HEK293T (cell line): Measurements from ENCODE around the gene NRL.

ENCODE experiments used
- CTCF ChIA-PET: fragments of 350-600 bp; formaldehyde crosslinking; extraction: SDS; loops from one replicate; lab custom pipeline; 2021; ENCODE audit warnings: antibody characterized with exemption, inconsistent platforms; lab: Yijun Ruan, JAX
- POLR2A ChIA-PET: fragments of 350-600 bp; formaldehyde crosslinking; extraction: SDS; loops from one replicate; lab custom pipeline; 2020; ENCODE audit warnings: antibody characterized with exemption, inconsistent platforms; lab: Yijun Ruan, JAX
- DNase-seq: peaks from one replicate; pipeline ENCODE4 v3.0.0; 2012; ENCODE audit warnings: mixed read lengths; ENCODE audit errors: extremely low spot score
- ARNT ChIP-seq: fragments of 450-650 bp; IDR thresholded peaks from 2 replicates; pipeline ENCODE4 v1.6.1; 2017; ENCODE audit warnings: mild to moderate bottlenecking
- BHLHE40 ChIP-seq: fragments of 450-650 bp; IDR thresholded peaks from 2 replicates; pipeline ENCODE4 v1.6.1; 2016; ENCODE audit warnings: mild to moderate bottlenecking, moderate library complexity, borderline replicate concordance
- CTBP1 ChIP-seq: fragments of 450-650 bp; IDR thresholded peaks from 2 replicates; pipeline ENCODE4 v1.6.1; 2016; ENCODE audit warnings: borderline replicate concordance
- ELF4 ChIP-seq: fragments of 450-650 bp; IDR thresholded peaks from 2 replicates; pipeline ENCODE4 v1.6.1; 2017; ENCODE audit warnings: antibody characterized with exemption
- FOXA1 ChIP-seq: fragments of 450-650 bp; IDR thresholded peaks from 2 replicates; pipeline ENCODE4 v1.6.1; 2016; ENCODE audit warnings: mild to moderate bottlenecking
- FOXK2 ChIP-seq: fragments of 450-650 bp; IDR thresholded peaks from 2 replicates; pipeline ENCODE4 v1.6.1; 2016; ENCODE audit warnings: mild to moderate bottlenecking
- FOXM1 ChIP-seq: fragments of 450-650 bp; IDR thresholded peaks from 2 replicates; pipeline ENCODE4 v1.6.1; 2017; ENCODE audit warnings: mild to moderate bottlenecking, borderline replicate concordance
- HDGF ChIP-seq: fragments of 450-650 bp; IDR thresholded peaks from 2 replicates; pipeline ENCODE4 v1.6.1; 2017; ENCODE audit warnings: antibody characterized with exemption, borderline replicate concordance
- L3MBTL2 ChIP-seq: fragments of 450-650 bp; conservative IDR thresholded peaks from 2 replicates; pipeline ENCODE4 v1.6.1; 2016; ENCODE audit warnings: mild to moderate bottlenecking
- LEF1 ChIP-seq: fragments of 450-650 bp; IDR thresholded peaks from 2 replicates; pipeline ENCODE4 v1.6.1; 2017; ENCODE audit warnings: mild to moderate bottlenecking, borderline replicate concordance
- NFRKB ChIP-seq: fragments of 450-650 bp; IDR thresholded peaks from 2 replicates; pipeline ENCODE4 v1.6.1; 2016; ENCODE audit warnings: mild to moderate bottlenecking, moderate library complexity
- PKNOX1 ChIP-seq: fragments of 450-650 bp; IDR thresholded peaks from 2 replicates; pipeline ENCODE4 v1.6.1; 2016
- SP1 ChIP-seq: fragments of 450-650 bp; IDR thresholded peaks from 2 replicates; pipeline ENCODE4 v1.6.1; 2017
- SUZ12 ChIP-seq: fragments of 450-650 bp; IDR thresholded peaks from 2 replicates; pipeline ENCODE4 v1.6.1; 2016; ENCODE audit warnings: mild to moderate bottlenecking
- TARDBP ChIP-seq: fragments of 450-650 bp; IDR thresholded peaks from 2 replicates; pipeline ENCODE4 v1.6.1; 2016
- ZNF384 ChIP-seq: fragments of 450-650 bp; IDR thresholded peaks from 2 replicates; pipeline ENCODE4 v1.6.1; 2016

NRL gene

GRCh38 chr14:24144451-24144850 lies 29.7 kb upstream of the NRL start:
- POLR2A ChIA-PET, result interaction anchor here (1.1 to 3.4 kb wide), 3 partner anchors 9 to 29 kb away, joined by 4 to 56 read pairs (median 4); partner anchors contain the start of genes DCAF11, NRL and PSME1
- CTCF ChIA-PET, result interaction anchor here (0.5 to 0.6 kb wide), 2 partner anchors 16 to 28 kb away, joined by 3 read pairs; no protein-coding TSS in a partner anchor
- DNase-seq, result no peak
- TF ChIP-seq HDGF, result no peak

GRCh38 chr14:24143511-24143910 lies 28.8 kb upstream of the NRL start:
- DNase-seq, result no peak
- ChIA-PET CTCF (interaction anchor here (0.6 kb wide), 1 partner anchor 17 kb away, joined by 3 read pairs; no protein-coding TSS in a partner anchor), POLR2A (interaction anchor here (1.1 to 1.4 kb wide), 3 partner anchors 8 to 29 kb away, joined by 3 to 4 read pairs (median 4); partner anchors contain the start of genes DCAF11, NRL and PSME1)
- TF ChIP-seq SP1 (no peak), BHLHE40 (no peak), FOXA1 (no peak), LEF1 (no peak), FOXK2 (no peak), ELF4 (no peak), ARNT (no peak), FOXM1 (no peak), HDGF (no peak), TARDBP (no peak), L3MBTL2 (no peak), PKNOX1 (no peak)

GRCh38 chr14:24141097-24141880 lies 26.5 kb upstream of the NRL start, which contains the start of gene EMC9:
Gene EMC9 (minus strand): TSS chr14:24141591. CDS start chr14:24141304, 287 bp downstream.
- TF ChIP-seq FOXA1 (no peak), HDGF (0 out of 2 replicates have a peak, but pooled peaks have one; percentile 61), SUZ12 (no peak), FOXK2 (no peak), BHLHE40 (no peak), SP1 (no peak), CTBP1 (no peak), NFRKB (no peak), ARNT (no peak), ELF4 (peak; percentile 58), L3MBTL2 (peak; percentile 44; the same call in 1 of the 2 replicates), TARDBP (no peak), ZNF384 (no peak), FOXM1 (no peak), PKNOX1 (peak; percentile 97), LEF1 (no peak)
- CTCF ChIA-PET, result interaction anchor here (0.6 to 1.2 kb wide), 5 partner anchors 8 to 79 kb away, joined by 4 to 11 read pairs (median 5); partner anchors contain the start of gene IRF9

GRCh38 chr14:24139272-24139934 lies 24.7 kb upstream of the NRL start:
- CTCF ChIA-PET, result interaction anchor here (1.9 to 2.6 kb wide), 2 partner anchors 21 to 31 kb away, joined by 6 read pairs; partner anchors contain the start of gene IRF9
- TF ChIP-seq CTBP1, result no peak
- no peak for TF ChIP-seq L3MBTL2
- no peak for TF ChIP-seq FOXK2
- TF ChIP-seq FOXA1, result no peak
- TF ChIP-seq SUZ12, result no peak
- TF ChIP-seq BHLHE40, result no peak
- POLR2A ChIA-PET, result interaction anchor here (1.1 to 4.0 kb wide), 8 partner anchors 8 to 87 kb away, joined by 3 to 34 read pairs (median 12); partner anchors contain the start of genes CARMIL3, CHMP4A, DCAF11 and IRF9
- DNase-seq, result no peak

More at GRCh38 chr14:24141097-24141880, 26.5 kb upstream of the NRL start, which contains the start of gene EMC9:
- POLR2A ChIA-PET, result interaction anchor here (0.6 to 3.0 kb wide), 32 partner anchors 8 to 301 kb away, joined by 3 to 37 read pairs (median 6); partner anchors contain the start of genes CARMIL3, CHMP4A, DCAF11 and FITM1
- DNase-seq, result peak; percentile 91

- ChIA-PET CTCF (interaction anchor here (1.9 to 2.6 kb wide), 2 partner anchors 22 to 30 kb away, joined by 6 read pairs; partner anchors contain the start of gene IRF9), POLR2A (interaction anchor here (0.6 to 4.0 kb wide), 10 partner anchors 8 to 674 kb away, joined by 3 to 34 read pairs (median 4); partner anchors contain the start of genes CHMP4A, DCAF11, IRF9 and NRL)
- TF ChIP-seq ELF4 (no peak), TARDBP (no peak), ARNT (no peak), HDGF (no peak), L3MBTL2 (no peak), LEF1 (no peak), SP1 (no peak)
- DNase-seq, result no peak
Measured at GRCh38 chr14:24138396-24139271, 23.9 kb upstream of the NRL start.
